Ecto neural progenitor cell (in vitro differentiated cells): Measurements from ENCODE around the gene WDFY2.

Source experiments
- DNase-seq: peaks from one replicate; pipeline ENCODE4 v3.0.0-alpha.2; 2018; ENCODE audit warnings: low spot score

WDFY2 gene

DNA sequence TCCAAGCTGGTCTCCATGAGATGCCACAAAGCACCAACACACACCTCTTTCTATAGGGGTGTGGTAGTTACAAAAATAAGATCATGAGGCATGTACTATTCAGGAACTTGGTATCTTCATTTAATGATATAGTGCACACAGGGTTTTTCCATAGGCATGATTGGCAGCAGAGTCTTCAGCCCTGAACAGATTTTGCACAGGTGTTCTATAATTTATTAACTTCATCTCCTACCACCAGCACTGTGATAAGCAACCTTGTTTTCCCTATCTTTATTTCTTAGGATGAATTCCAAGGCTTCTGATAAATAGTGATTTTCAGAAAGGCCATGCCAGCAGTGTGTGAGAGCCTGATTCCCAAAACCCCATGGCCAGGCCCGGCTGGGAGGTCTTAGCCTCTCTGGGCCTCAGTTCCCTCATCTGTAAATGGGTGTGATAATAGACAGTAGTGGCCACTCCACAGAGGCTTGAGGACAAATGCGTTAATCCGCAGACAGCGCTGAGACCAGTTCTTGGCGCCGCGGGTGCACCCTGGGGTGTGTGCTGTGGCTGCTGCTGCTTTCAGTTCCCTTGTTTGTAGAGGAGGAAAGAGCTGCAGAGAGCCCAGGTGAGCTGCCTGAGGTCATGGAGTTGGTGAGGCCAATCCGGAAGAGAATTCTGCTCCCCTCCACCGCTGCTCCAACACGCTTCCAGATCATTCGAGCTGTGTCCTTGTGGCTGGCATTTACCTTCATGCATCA lies 186.6 kb downstream of the WDFY2 start:
- DNase-seq, result no peak

DNA sequence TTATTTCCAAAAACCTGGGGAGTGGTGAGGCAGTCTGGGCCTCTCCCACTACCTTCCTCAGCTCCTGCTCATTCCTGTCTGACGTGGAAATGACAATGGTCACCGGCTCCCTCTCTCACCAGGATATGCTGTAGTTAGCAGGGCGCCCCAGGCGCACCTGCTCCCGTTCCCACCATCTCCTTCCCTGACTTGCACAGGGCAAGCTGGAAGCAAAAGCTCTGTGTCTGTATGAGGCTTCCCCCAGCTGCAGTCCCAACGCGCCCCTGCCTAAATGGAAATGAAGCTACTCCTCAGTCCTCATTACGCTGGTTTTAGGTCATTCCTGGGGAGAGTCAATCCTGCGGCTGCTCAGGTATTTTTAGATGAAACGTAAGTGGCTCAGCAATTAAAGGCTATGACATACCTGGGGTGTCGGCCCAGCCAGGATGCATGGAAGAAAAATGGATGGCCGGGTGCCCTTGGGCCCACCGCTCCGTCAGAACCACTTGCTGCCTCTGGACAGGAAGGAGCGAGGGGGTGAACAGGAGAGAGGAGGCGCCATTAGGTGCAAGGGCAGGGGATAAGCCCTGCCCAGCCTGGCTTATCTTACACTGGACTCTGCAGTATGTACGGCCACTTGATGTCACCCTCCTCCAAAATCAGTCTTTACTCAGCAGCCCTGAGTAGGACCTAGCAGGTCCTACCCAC lies 187.3 kb downstream of the WDFY2 start:
- DNase-seq, result no peak

DNA sequence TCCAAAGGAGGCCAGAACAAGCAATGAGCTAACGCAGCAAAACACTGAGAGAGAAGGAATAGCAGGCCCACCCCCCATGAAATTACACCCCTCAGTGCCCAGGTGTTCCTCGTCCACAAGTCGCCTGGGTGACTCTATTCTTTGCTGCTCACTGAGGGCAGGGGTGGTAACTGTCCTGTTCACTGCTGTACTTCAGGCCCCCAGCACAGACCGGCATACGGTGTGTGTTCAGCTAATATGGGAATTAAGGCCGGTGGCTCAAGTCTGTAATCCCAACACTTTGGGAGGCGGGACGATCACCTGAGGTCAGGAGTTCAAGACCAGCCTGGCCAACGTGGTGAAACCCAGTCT lies 187.8 kb downstream of the WDFY2 start:
- no peak for DNase-seq

DNA sequence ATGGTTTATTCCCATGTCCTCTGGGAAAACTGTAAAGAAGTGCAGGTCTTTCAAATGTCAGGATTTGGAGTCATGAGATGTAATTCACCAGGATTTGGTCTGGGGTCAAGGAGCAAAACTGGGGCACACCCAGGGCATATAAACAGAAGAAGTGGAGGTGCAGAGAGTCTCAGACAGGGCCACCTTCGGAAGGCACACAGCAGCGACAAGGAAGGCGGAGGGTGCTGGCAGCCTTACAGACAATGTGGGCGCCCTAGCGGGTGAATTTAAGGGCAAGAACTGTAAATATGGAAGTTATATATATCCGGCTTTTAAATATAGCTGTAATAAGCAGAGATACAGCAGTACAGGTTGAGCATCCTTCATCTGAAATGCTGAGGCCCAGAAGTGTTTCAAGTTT lies 188.5 kb downstream of the WDFY2 start:
- no peak for DNase-seq

DNA sequence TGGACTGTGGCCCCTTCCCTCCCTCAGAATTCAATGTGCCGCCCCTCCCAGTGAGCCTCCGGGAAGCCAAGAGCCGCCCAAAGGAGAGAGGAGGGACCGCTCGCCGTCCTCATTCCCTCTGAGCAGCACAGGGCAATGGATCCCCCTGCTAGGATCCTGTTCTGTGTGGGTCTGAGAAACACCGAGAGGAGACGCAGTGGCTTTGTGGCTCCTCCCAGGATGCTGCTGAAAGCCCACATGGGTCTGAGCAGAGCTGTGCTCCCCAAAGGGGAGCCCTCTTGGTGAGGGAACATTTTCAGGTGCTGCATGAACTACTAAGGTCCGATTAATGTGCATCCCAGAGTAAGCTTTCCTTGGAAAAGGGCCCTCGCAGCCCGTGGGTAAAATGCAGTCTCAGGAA lies 189.3 kb downstream of the WDFY2 start:
- no peak for DNase-seq

DNA sequence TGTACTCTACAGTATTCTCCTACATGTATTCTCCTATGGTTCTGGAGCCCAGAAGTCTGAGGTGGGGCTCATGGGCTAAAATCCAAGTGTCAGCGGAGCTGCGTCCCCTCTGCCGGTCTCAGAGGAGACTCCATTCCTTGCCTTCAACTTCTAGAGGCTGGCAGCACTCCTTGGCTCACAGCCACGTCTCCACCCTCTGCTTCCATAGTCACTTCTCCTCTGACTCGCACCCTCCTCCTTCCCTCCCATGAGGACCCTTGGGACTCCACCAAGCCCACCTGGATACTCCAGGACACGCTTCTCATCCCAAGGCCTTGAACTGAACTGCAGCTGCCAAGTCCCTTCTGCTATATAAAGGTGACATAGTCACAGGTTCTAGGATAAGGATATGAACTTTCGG lies 191.9 kb downstream of the WDFY2 start:
- no peak for DNase-seq

DNA sequence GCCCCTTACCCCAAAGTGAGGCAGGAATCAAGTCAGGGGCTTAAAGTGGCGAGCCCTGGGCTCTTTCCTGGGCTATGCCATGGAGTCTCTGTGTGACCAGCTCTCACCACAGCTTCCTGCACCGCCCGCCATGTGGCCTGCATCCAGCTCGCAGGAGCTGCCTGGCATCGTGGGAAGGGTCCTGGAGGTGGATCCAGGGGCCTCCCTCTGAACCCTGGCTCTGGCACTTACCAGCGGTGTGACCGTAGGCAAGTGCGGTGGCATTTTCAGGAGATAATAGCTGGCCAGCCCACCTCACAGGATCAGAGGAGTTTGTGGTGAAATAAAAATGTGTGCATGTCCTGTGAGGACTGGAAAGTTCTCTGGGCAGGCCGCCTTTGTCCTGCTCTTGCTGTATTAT lies 193.7 kb downstream of the WDFY2 start:
- no peak for DNase-seq

DNA sequence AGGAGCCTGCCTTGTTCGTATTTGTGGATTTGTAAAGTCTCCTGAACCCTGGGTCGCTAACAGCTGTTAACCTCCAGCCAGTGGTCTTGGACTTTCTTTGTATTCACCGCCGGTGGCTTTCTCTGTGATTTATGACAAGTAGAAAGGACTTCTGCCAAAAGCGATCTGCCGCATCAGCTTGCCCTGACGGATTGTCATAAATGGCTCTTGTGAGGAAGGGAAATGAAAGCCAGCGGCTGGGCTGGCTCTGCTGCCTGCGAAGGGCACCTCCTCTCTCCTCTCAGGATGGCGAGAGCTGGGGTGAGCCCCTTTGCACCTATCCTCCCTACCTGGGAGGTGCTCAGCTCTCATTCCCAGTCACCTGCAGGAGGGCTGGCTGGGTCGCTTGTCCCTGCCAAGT lies 194.1 kb downstream of the WDFY2 start:
- DNase-seq, result no peak

DNA sequence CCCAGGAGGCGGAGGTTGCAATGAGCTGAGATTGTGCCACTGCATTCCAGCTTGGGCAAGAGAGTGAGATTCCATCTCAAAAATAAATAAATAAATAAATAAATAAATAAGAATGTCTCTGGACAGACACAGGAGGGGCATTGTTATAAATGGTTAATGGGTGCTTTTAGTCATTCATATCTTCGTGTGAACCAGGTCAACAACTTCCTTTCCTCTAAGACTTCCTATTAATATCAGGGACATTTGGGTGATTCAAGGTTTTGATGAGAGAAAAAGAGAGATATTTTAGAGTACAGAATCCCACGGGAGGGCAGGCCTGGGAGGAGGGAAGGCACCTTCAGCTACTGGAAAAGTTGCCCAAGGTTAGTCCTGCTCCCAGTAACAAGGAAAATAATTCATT lies 195.8 kb downstream of the WDFY2 start:
- no peak for DNase-seq

DNA sequence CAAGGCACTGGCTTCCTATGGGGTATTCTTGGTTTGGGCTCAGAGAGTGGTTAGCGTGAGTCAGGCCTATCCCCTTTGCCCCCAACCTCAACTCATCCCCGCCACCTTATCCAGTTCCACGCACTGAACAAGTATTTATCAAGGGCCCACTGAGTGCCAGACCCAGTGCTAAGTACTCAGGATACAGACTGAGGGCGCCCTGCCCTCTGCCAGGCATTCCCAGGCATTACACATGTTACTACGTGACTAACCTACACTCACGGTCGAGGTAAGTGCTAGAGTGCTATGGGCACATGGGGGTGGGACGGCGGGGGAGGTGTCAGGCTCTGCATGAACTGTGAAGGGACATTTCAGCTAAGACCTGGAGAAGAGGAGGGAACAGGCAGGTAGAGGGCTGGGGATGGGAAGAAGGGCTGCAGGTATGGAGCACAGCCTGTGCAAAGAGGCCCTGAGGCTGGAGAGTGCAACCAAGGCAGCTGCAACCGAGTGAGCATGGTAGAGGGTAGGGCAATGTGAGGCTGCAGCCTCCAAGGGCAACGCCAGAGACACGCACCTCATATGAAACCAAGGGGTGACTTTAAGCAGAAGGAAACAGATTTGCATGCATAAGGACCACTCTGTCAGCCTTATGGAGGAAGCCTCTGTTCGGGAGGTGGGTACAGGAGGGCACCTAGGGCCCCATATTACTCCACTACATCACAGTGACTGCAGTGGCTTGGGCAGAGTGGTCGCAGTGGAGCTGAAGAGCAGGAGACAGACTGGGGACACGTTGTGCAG lies 197.2 kb downstream of the WDFY2 start:
- DNase-seq, result no peak

DNA sequence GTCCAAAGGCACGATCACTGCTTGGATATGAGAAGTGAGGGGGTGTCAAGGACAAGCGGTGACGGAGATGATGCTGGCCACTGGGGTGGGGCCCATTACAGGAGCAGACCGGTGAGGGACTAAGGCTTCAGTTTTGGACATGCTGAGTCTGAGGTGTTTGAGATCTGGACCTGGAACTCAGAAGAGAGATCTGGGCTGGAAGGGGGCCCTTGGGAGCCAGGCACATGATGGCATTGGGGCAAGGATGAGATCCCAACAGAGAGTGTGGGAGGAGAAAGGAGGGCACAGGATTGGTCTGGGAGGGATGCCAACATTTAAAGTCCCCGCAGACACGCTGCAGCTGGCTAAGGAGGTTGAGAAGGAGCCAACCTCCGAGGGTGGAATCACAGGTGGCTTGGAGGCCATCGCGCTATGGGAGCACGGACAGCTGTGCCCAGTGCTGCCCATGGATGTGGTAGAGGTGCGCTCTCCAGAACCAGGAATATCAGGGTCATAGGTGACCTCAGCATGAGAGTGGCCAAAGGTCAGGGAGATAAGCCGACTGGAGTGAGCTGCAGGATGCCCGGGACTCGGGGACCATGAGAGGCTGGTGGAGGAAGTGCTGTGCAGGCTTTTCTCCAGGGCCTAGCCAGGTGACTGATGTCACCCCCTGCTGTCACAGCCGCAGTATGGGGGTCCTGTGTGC lies 197.9 kb downstream of the WDFY2 start:
- DNase-seq, result no peak

DNA sequence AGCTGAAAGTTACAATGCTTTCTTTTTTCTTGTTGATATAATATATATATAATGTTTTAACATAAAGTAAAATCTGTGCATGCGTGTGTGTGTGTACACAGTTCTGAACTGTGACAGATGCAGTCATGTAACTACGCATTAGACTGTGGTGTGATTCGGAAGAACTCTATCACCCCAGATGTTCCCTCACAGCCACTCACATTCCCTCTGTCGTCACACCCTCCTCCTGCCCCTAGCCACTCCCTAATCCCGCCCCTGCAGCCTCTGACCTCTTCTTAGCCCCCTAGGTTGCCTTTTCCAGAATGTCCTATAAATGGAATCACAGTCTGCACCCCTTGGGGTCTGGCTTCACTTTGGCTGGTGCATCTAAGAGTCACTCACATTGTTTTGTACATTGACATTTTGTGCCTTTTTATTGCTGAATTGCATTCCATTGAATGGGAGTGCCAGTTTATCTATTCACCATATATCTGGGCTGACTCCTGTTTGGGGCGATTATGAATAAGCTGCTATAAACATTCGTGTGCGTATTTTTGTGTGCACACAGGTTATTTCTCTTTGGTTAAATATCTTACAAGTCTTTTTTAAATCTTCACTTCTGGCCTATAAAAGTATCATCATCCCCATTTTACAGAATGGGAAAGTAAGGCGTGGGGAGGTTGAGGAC lies 199.3 kb downstream of the WDFY2 start:
- DNase-seq, result no peak

DNA sequence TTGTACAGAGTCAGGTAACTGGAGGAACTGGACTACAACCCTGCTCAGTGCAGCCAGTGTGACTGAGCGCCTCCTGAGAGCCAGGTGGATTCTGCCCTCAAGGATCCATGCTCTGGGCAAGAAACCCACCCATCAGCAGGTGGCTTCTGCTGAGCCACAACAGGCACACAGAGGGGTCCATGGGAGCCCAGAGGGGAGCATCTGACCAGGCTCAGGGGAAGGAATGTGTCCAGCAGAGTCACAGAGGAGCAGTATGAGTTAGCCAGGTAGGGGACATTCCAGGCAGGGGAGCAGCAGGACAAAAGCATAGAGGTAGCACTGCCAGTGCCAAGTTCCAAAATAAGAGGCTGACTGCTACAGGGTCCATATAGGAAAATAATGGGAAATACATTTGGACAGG lies 199.8 kb downstream of the WDFY2 start:
- no peak for DNase-seq

DNA sequence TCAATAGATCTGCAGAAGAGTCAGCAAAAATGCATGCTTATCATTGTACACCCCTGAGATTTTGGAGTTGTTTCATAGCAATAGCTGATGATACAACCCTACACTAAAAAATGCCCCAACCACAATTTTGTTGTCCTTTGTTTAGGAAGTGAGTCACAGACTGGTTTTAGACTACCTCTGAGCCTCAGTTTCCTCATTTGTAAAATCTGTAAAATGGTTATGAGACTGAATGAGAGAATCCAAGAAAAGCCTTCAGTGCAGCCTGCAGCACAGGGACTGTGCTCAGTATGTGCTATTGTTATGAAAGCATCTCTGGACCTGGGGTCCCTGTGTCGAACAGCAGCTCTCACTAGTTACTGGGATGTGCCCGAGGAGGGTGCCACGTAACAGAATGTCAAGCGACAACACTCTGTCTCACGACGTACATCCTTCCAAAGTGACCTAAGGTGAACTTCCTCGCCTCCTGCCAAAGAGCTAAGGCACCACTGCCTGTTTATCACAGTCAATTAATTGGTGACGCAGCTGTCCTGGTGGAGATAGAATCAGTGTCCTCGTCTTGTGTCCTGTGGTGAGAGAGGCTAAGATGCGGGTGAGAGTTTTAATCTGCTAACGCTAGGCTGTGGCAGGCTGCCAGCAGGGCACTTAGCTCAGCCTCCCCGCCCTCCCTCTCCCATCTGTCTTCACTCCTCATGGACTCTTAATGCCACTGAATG lies 201.6 kb downstream of the WDFY2 start:
- no peak for DNase-seq

DNA sequence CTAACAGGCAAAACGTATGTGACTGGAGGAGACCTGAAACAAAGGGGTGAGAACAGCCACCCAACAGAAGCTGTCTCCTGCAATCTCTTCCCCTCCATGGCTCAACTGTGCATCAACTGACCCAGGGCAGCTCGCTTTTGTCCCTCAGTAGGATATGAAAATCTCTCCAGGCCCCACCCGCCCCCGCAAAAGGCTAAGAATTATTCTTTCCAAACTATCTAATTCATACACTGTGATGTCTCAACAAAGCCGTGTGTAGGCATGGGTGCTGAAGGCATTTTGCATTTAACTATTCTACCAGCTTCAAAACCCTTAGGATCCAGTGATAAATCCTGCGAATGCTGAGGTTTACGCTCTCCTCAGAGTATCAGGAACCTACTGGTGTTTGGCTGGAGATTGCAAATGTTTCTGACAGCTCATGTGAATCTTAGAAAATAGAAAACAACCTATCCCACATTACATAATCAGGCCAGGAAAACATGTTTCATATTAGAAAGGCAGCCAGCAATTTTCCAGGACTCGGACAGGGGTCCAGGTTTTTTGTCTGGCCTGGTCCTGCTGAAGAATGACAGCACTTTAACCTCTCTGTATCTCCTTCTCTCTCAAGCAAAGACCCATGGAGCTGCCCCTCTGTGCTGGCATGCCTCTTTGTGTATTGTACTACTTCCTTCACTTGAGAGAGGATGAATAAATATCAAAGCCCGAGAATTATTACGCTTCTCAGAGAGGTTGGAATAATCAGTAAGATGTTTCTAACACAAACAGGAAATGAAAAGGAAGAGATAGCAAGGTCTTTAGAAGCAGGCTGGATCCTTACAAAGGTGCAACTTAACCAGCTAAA lies 202.4 kb downstream of the WDFY2 start:
- no peak for DNase-seq

DNA sequence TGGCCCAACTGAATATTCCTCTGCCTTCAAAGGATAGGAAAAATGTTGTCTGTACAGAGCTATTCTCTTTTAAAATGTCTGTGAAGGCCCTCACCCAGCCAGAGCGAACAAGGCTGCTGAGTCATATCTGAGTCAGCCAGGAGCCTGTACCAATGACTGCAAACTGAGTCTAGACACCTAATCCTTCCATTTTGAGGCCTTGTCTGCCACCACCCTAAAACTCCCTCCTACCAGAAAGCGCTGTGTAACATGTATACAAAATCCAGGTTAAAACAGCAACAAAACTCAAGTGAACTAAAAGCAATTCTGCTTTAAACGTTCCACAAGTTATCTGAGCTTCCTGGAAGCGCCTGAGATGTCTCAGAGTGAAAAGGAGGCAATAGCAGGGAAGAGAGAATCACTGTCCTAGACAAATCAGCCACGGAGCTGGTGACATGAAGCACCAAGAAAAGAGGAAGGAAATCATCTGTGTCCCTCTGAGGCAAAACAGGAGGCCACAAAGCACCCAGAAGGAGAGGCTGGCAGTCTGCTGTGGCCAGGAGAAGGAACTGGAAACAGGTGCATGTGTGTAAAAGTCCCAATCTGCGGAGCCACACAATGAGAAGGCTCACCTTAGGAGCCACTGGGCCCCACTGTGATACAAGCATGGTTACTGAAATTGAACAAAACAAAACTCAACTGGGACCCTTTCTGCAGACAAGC lies 209.5 kb downstream of the WDFY2 start:
- no peak for DNase-seq

DNA sequence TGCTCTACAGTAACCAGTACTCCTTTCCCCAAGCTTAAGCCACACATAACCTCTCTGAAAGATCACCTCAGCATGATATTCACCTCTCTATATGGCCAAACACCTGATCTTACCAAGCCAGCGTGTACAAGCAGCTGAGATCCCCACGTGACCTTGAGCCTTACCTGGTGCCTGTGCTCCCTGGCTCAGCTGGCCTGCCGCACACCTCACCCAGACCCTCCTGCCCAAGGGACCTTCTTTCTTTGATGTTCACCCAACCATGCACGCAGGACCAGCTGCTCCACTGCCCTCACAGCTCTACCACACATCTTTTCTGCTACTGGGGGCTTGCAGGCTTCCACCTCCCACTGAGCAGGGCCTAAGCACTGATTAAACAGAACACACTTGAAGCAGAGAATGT lies 210.7 kb downstream of the WDFY2 start:
- no peak for DNase-seq

DNA sequence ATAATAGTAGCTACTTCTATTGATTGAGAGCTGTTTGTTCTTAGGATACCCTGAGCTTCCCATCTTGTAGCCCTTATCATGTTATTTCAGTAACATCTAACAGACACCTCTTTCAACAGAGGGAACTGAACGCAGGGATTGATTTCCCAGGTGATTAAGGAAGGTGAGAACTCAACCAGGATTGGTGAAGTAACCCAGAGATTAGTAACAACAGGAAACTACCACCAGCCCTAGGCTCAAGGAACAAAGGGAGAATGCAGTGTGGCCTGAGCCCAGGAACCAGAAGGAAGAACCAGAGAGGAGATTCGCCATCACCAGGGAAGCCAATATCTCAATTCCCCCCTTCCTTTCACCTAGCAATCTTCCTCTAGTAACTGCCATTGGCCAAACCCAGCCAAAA lies 211.2 kb downstream of the WDFY2 start:
- no peak for DNase-seq

DNA sequence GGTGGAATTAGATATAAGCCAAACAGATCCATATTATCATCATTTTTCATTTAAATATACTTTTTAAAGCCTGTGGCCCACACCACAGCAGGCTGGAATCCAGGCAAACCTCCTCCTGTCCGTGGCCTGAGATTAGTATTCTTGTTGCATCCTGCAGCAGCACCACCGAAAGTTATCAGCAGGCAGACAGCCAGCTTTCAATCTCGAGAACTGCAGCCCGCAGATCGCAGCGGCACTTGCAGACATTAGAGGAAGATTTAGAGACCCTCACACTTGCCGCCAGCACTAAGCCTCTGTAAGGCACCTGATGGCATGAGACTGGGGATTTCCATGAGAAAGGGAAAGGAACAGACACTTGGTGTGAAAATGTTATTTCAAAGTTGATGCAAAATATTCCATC lies 212.3 kb downstream of the WDFY2 start:
- DNase-seq, result no peak
